ENCODE data around the gene ITPR1.

Gene ITPR1

DNA sequence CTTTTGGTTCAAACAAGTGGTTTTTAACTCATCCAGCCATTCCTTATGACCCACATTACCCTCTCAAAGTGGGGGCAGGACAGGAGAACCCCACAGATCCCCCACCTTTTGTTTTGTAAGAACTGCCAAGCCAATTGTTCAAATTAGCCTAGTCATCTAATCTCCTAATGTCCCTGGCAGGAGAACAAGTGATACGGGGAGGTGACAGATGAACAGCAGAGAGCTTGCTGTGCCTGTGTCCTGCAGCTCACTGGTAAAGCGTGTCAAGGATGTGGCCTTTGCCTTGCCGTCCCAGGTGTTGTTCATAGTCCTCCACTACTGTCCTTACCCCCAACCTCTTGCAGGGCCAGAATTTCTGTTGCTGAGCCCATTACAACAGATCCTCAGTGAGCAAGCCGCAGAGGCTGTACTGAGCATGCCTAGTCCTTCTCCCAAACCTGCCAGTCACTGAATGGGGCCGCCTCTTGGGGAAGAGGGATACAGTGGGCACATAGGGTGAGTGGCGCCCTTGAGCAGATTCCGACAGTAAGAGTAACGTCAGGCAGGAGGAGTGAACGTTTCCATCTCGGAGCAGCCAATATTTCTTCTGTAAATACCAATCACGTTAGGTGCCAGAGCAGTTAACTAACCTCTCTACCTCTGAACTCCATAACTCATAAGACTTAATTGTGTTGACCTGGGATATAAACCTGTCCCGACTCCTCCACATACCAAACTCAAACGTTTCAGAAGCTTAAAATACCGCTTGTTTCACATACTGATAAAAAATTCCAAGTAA lies 87.4 kb downstream of the ITPR1 start:
- no peak for DNase-seq (ENCODE audit: low read depth)
- TF ChIP-seq POLR2A (IDR thresholded peaks at IDR 0.05; ENCODE audit: extremely low read depth, insufficient read length) (no peak), MYC (IDR thresholded peaks at IDR 0.05; ENCODE audit: low read depth, low read length) (no peak)
- TF ChIP-seq, protein P1, sequence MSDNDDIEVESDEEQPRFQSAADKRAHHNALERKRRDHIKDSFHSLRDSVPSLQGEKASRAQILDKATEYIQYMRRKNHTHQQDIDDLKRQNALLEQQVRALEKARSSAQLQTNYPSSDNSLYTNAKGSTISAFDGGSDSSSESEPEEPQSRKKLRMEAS (IDR thresholded peaks at IDR 0.05; ENCODE audit: low read depth, low read length), result no peak
- TF ChIP-seq, protein P2, sequence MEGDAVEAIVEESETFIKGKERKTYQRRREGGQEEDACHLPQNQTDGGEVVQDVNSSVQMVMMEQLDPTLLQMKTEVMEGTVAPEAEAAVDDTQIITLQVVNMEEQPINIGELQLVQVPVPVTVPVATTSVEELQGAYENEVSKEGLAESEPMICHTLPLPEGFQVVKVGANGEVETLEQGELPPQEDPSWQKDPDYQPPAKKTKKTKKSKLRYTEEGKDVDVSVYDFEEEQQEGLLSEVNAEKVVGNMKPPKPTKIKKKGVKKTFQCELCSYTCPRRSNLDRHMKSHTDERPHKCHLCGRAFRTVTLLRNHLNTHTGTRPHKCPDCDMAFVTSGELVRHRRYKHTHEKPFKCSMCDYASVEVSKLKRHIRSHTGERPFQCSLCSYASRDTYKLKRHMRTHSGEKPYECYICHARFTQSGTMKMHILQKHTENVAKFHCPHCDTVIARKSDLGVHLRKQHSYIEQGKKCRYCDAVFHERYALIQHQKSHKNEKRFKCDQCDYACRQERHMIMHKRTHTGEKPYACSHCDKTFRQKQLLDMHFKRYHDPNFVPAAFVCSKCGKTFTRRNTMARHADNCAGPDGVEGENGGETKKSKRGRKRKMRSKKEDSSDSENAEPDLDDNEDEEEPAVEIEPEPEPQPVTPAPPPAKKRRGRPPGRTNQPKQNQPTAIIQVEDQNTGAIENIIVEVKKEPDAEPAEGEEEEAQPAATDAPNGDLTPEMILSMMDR (IDR thresholded peaks at IDR 0.05; ENCODE audit: low read depth, low read length), result no peak
- H3K4me3 ChIP-seq (ENCODE audit: low read depth, low read length), result no peak overlapping the region

DNA sequence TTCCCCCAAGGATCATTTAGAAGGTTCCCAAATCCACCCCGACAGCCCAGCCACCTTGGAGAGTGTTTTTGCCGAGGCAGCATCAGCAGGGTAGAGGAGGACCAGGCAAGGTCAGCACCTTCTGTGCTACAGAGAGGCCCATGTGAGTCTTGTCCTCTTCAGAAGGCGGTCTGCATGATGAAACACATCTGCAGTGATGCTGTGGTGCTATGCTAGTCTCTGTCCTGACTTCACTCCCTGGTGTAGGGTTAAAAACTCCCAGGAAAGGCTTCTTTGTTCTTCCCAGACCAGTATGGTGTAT lies 87.9 kb downstream of the ITPR1 start:
- H3K4me3 ChIP-seq (ENCODE audit: low read depth, low read length), result no peak overlapping the region
- DNase-seq (ENCODE audit: low read depth), result no peak
- TF ChIP-seq POLR2A (IDR thresholded peaks at IDR 0.05; ENCODE audit: extremely low read depth, insufficient read length), result no peak
- TF ChIP-seq, protein P1 (IDR thresholded peaks at IDR 0.05; ENCODE audit: low read depth, low read length), result no peak

DNA sequence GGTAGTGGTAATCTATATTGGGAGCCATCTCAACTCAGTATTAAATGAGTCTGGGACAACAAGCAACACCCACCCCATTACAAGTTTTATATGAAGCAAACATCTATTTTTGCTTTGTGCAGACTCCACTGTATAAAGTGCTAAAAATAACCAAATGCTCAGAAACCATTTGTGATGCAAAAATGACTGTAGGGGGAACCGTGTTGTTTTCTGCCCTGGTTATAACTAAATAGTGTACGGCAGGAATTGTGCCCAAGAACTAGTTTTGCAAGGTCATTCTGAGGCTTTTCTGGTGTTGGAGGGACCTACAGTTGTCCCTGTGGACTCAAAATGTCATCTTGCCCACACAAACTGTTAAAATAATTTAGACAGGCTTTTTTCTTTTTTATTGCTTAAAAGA lies 88.3 kb downstream of the ITPR1 start:
- no peak for DNase-seq (ENCODE audit: low read depth)
- H3K4me3 ChIP-seq (ENCODE audit: low read depth, low read length), result no peak overlapping the region
- TF ChIP-seq, protein P1 (IDR thresholded peaks at IDR 0.05; ENCODE audit: low read depth, low read length), result no peak
- TF ChIP-seq, protein P2 (IDR thresholded peaks at IDR 0.05; ENCODE audit: low read depth, low read length), result no peak
- TF ChIP-seq POLR2A (IDR thresholded peaks at IDR 0.05; ENCODE audit: extremely low read depth, insufficient read length) (no peak), MYC (IDR thresholded peaks at IDR 0.05; ENCODE audit: low read depth, low read length) (no peak)

DNA sequence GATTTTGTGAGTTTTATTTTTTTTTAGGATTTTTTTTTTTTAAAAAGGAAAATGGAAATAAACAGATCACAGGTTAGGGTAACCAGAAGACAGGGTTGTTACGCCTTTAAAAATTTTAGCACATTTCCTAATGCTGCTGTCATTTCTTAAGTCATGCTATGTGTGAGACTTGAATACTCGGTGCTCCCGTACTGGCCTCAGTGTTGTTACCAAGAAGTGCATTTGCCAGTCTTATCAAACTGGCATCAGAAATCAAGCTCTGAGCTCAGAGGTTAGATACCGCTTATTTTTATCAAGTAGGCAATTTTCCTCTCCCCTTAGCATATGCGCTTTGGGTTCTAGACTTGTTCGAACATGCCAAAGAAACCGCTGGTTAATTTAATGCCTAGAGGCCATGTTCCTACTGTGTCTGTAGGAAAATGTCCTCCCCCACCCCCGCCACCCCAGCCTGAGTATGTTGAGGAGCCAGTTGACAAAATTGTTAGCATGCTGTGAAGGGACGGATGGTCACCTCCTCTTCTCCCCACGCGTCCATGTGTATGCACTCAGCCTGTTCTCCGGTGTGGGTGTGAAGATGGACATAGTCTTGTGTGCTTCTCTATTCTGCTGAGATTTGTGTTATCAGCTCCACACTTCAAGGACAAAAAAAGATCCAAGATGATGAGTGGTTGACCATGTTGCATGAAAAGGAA lies 88.9 kb downstream of the ITPR1 start:
- DNase-seq (ENCODE audit: low read depth), result no peak
- H3K4me3 ChIP-seq (ENCODE audit: low read depth, low read length), result no peak overlapping the region
- TF ChIP-seq, protein P2 (IDR thresholded peaks at IDR 0.05; ENCODE audit: low read depth, low read length), result no peak
- TF ChIP-seq POLR2A (IDR thresholded peaks at IDR 0.05; ENCODE audit: extremely low read depth, insufficient read length) (no peak), MYC (IDR thresholded peaks at IDR 0.05; ENCODE audit: low read depth, low read length) (no peak)
- TF ChIP-seq, protein P1 (IDR thresholded peaks at IDR 0.05; ENCODE audit: low read depth, low read length), result no peak

DNA sequence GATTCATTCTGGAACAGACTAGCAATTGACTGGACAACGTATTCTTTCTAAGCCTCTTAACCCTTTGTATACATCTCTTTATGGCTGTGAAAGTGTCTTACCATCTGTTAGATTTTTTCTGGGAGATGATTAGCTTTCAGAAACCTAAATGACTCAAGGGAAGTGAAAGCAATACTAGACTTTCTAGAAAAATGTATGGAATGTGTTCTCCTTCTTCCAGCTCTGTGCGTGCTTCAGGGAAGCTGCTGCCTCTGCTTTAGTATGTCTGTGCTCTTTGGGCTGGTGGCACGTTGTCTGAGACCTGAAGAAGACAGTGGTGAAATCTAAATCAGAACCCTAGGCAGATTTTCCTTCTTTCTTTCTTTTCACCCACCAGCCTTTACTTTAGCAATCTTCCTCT lies 89.5 kb downstream of the ITPR1 start:
- DNase-seq (ENCODE audit: low read depth), result no peak
- H3K4me3 ChIP-seq (ENCODE audit: low read depth, low read length), result no peak overlapping the region
- TF ChIP-seq MYC (IDR thresholded peaks at IDR 0.05; ENCODE audit: low read depth, low read length) (no peak), POLR2A (IDR thresholded peaks at IDR 0.05; ENCODE audit: extremely low read depth, insufficient read length) (no peak)
- TF ChIP-seq, protein P2 (IDR thresholded peaks at IDR 0.05; ENCODE audit: low read depth, low read length), result no peak
- TF ChIP-seq, protein P1 (IDR thresholded peaks at IDR 0.05; ENCODE audit: low read depth, low read length), result no peak

DNA sequence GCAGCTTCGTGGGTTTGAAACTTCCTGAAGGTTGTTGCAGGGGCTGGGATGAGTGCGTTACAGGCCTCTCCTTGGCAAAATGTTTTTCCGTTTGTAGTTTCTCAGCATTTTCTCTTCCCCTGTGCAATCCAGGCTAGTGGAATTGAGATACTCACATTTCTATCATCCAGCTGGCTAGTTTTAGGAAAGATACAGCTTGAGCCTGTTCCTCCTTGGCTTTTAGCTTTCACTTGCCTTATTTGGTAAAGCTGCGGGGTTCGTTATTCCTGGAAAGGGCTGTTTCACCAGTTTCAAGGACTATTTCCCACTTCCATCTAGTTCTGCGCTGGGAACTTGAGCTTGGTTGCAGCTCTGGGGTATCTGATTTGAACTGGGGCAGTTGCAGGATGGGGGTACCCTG lies 90.3 kb downstream of the ITPR1 start:
- no peak overlapping the region for H3K4me3 ChIP-seq (ENCODE audit: low read depth, low read length)
- TF ChIP-seq, protein P1 (IDR thresholded peaks at IDR 0.05; ENCODE audit: low read depth, low read length), result no peak
- TF ChIP-seq MYC (IDR thresholded peaks at IDR 0.05; ENCODE audit: low read depth, low read length) (no peak), POLR2A (IDR thresholded peaks at IDR 0.05; ENCODE audit: extremely low read depth, insufficient read length) (no peak)
- TF ChIP-seq, protein P2 (IDR thresholded peaks at IDR 0.05; ENCODE audit: low read depth, low read length), result no peak

More for the DNA sequence above, 90.3 kb downstream of the ITPR1 start:
- DNase-seq (ENCODE audit: low read depth), result no peak

Measured in NB4 (cell line).